Stimulated activated CD4-positive, alpha-beta T cell treated with anti-CD3 and anti-CD28 coated beads, Interleukin-12 subunit alpha, Interleukin-12 subunit beta, amount 100 ng/mL, for 4 hours (primary cell): Measurements from ENCODE around the gene PRCP.

ENCODE experiments used
- DNase-seq: peaks from one replicate; pipeline ENCODE4 v3.0.0-alpha.2; 2020

PRCP gene

GRCh38 chr11:82823647-82824619, 76.3 kb downstream of the PRCP start:
- DNase-seq = no peak

DNA sequence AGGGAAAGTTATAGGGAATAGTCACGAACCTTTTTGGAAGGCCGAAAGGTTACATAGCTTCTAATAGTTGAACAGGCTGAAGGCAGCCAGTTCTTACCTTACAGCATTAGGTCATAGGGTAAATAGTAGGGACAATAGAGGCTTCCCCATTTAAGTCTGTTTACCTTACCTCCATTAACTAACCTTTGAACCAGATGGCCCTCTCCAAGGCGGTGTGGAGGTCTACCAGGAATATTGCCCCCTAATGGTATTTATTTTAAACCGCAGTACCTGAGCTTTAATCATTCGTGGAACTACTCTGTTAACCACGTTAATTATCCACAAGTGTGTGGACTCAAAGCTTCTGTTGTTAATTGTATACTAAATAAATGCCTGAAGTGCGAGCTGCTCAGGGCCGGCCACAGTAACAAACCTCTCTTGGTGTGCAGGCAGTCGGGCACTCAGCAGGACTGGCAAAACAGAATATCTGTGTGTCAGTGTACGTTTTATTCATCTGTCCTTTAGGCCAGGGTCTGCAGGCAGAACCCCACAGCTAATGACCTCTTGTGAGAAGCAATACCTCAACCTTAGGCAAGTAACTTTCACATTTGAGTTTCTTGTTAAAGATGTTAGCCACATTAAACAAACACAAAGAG, 81.7 kb downstream of the PRCP start:
- no peak for DNase-seq

DNA sequence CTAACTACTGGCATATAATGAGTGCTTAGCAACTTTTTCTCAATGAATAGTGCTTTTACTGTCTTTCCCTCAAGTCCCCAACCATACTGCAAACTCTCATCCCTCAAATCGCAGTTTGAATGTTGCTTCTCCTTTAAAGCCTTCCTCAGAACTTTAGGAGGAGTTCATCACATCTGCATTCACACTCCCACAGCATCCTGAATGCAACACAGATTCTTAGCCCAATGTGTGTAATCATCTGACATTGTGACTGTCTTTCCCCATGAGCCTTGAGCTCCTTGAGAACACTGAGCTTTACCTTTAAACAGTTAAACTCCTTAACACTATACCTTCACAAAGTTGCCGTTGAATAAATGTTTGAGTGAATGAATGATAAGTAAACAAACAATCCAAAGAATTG, 84.8 kb downstream of the PRCP start:
- DNase-seq = no peak

- no peak for DNase-seq
These were observed 85.9 kb downstream of the PRCP start for GRCh38 chr11:82814379-82814778.

GRCh38 chr11:82811369-82811768, 88.9 kb downstream of the PRCP start:
- no peak for DNase-seq

DNA sequence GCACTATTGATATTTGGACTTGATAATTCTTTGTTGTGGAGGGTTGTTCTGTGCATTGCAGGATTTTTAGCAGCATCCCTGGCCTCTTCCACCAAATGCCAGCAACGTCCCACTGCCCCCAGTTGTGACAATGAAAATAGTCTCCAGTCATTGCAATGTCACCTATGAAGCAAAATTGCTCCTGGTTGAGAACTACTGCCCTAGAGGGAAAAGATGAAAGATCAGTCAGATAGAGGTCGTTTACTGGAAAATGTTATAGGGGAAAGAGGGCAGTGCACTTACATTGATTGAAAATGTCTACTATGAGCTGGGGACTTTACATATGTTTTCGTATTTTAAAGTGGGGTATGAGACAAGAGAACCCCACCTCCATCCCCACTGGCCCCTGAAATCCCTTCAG, 89.5 kb downstream of the PRCP start:
- no peak for DNase-seq

DNA sequence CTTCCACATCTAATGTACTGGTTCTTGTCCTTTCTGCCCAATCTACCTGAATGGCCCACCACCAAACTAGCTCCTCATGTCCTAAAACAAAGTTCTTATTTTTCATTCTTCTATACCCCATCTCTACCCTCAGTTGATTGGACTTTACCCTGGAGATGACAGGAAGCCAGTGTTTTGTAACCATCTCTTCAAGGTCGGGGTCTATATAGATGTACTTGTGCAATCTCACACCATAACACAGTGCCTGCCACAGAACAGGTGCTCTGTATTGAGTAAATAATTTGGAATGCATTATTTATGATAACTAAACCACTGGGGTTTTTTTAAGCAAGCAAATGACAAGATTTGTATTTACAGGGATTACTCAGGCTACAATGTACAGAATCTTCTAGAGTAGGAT, 89.9 kb downstream of the PRCP start:
- no peak for DNase-seq

DNA sequence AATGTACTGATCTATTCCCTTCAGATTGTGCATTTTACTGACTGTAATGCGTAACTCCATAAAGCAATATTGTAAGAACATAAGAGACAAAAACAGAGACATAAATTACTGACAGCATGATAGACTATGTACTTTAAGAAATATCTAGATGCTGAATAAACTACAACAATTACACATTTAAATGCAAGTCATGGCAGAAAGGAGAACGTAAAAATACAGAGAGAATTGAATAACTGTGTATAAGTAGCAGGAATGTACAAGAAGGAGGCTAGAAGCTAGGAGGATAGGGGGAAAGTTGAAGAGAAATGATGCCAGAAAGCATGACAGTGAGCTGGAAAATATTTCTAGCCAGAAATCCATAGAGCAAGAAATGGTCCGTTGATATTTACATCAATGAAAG, 92.6 kb downstream of the PRCP start:
- no peak for DNase-seq

DNA sequence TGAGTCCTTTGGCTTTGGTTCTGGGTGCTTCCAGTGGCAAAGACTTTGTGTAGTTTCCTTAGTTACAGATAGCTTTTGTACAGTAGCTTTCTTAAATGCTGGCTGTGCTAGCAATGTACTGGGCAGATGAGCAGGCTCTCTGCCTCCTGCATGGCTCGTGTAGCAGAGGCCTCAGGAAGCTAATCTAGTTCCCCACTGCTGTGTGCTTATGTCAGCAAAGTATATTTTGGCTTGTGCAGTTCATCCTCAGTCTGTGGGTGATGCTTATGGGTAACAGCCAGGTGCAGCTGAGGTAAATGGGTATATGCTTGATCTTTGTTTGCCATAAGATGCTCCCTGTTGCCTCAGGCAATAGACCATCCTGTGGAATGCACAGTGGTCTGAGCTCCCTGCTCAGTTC, 97.5 kb downstream of the PRCP start:
- DNase-seq = no peak

- no peak for DNase-seq
These were observed 103.0 kb downstream of the PRCP start for GRCh38 chr11:82796998-82797961.

DNA sequence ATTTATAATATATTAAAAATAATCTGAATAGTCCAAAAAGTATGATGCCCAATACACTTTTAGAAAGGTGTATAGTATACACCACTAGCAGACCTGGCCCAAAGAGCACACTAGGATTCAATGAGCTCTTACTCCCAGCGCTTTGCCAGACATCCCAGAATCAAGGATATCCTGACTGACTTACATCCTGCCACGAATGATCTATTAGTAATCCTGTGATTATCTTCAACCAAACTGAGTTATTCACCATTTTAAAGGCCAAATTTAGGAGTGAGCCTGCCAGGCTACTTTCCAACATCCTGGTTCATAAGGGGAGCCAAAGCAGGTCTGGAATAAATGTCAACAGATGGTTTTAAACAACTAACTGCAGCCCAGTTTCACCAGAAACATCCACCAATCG, 105.7 kb downstream of the PRCP start:
- DNase-seq = no peak

- DNase-seq = no peak
These were observed 107.2 kb downstream of the PRCP start for GRCh38 chr11:82792822-82793569.

- no peak for DNase-seq
These were observed 107.9 kb downstream of the PRCP start for GRCh38 chr11:82792319-82792718.

DNA sequence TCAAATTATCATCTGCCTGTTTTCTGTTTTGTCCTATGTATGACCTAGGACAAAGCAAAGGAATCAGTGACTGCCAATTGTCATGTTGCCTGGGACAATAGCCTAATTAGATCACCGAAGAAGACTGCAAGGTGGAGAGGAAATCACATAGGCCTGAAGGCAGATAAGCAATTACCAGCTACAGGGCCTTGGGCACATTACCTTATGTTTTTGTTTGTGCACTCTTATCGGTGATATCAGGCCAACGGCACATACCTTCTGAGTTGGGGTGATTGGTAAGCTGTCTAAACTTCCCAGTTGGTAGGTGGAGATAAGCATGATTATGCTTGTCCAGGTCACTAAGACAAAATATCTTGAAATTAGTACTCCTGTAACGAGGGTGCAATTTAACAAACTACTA, 108.5 kb downstream of the PRCP start:
- no peak for DNase-seq

DNA sequence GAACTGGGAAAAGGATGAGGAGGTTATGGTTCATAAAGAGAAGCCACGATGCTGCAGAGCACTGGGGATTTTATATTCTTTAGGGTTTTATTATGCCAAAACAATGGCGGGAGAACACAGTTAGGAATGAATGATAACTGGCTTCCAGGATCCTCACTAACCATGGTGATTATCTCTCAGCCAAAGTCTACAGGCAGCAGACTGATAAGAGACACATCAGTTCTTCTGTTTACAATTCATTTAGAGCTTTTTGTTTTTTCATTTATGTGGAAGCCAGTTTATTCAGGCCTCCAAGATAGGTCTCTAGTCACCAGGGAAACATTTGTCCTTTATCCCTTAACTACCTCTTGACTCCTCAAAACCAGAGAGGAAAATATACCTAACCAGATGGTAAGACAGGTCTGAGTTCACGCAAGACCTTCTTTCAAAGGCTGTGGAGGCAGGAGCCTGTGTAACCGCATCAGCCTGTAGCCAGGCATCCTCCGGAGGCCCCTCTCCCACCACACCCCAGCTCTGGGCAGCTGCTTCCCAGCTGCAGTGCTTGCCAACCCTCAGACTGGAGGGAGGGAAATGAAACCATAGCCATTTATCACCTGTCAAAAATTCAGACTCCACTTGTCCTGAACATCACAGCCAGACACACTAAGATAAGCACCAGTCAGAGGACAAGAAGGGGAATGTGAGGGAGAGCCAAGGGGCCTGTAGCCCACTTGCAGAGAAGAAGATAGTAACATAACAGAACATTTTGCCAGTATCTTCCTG, 109.3 kb downstream of the PRCP start:
- DNase-seq = no peak

DNA sequence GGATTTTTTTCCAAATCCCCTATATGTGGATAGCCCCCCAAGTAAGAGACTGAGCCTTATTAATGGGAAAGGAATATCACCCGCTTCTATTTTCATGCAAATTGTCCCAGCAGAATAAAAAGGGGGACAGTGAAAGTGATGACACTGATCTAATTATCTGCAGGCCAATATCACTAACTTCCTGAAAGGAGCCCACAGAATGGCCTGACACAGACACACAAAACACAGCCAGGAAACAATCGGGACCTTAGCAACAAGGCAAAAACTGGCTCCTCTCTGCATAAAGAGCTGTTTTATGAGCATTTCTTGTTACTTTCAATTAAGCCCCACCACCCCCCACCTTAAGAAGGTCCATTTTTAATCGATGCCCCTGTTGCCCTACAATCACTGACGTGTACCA, 112.2 kb downstream of the PRCP start:
- DNase-seq = no peak

- DNase-seq = no peak
These were observed 113.4 kb downstream of the PRCP start for GRCh38 chr11:82786836-82787235.

- no peak for DNase-seq
These were observed 114.2 kb downstream of the PRCP start for GRCh38 chr11:82786001-82786400.

- DNase-seq = no peak
These were observed 117.3 kb downstream of the PRCP start for GRCh38 chr11:82782825-82783374.

DNA sequence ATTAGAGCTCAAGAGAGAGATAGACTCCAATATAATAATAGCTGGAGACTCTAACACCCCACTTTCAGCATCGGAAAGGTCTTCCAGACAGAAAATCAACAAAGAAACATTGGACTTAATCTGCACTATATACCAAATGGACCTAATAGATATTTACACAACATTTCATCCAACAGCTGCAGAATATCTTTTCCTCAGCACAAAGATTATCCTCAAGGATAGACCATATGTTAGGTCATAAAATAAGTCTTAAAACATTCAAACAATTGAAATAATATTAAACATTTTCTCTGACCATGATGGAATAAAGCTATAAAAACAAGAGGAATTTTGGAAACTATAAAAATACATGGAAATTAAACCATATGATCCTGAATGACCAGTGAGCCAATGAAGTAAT, 121.5 kb downstream of the PRCP start:
- no peak for DNase-seq

DNA sequence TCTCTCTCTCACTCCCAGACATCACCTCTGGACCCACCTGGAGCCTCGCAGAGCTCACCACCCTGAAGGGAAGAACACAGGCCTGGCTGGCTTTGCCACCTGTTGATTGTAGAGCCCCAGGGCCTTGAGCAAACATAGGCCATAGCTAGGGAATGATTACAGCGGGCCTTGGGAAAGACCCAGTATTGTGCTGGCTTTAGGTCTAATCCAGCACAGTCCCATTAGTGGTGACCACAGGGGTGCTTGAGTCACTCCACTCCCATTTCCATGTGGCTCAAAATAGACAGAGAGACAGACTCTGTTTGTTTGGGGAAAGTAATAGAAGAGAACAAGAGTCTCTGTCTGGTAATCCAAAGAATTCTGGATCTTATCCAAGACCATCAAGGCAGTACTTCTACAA, 123.9 kb downstream of the PRCP start:
- no peak for DNase-seq
